GM23248 (cell line): ENCODE results near the gene EXD3. TPM values are rescaled to one million over a fixed set of nuclear protein-coding genes. Genes with fewer than 3 reads are reported as not detected.

Experiments
- DNase-seq: peaks from one replicate; pipeline ENCODE4 v3.0.0-alpha.2; 2015
- H2AFZ ChIP-seq: fragments of 200-600 bp; sonication (generic); 2 replicates; pipeline ENCODE4 v1.6.1; 2016; ENCODE audit warnings: antibody characterized with exemption
- H3F3A ChIP-seq: fragments of 200-600 bp; sonication (generic); 2 replicates; pipeline ENCODE4 v1.6.1; 2016; ENCODE audit warnings: mild to moderate bottlenecking, antibody characterized with exemption, mixed run types; ENCODE audit not compliant: insufficient read depth
- H3K27ac ChIP-seq: fragments of 200-600 bp; sonication (generic); 2 replicates; pipeline ENCODE4 v1.5.1; 2016; ENCODE audit warnings: mild to moderate bottlenecking
- H3K27me3 ChIP-seq: fragments of 200-600 bp; sonication (generic); replicated peaks from 2 replicates; pipeline ENCODE4 v1.6.1; 2016; ENCODE audit warnings: mild to moderate bottlenecking; ENCODE audit not compliant: insufficient read depth
- H3K36me3 ChIP-seq: fragments of 200-600 bp; sonication (generic); 2 replicates; pipeline ENCODE4 v1.6.1; 2016; ENCODE audit warnings: low read depth, mild to moderate bottlenecking
- H3K4me1 ChIP-seq: fragments of 200-600 bp; sonication (generic); 2 replicates; pipeline ENCODE4 v1.6.1; 2016; ENCODE audit warnings: mild to moderate bottlenecking; ENCODE audit not compliant: insufficient read depth
- H3K4me2 ChIP-seq: fragments of 200-600 bp; sonication (generic); one replicate; pipeline ENCODE4 v1.6.1; 2016; ENCODE audit warnings: mild to moderate bottlenecking; ENCODE audit not compliant: unreplicated experiment
- H3K4me3 ChIP-seq: fragments of 200-600 bp; sonication (generic); 2 replicates; pipeline ENCODE4 v1.5.1; 2016; ENCODE audit warnings: mild to moderate bottlenecking
- H3K79me2 ChIP-seq: fragments of 200-600 bp; sonication (generic); 2 replicates; pipeline ENCODE4 v1.6.1; 2016; ENCODE audit warnings: mild to moderate bottlenecking; ENCODE audit not compliant: insufficient read depth
- H3K9ac ChIP-seq: fragments of 200-600 bp; sonication (generic); 2 replicates; pipeline ENCODE4 v1.6.1; 2016; ENCODE audit warnings: mild to moderate bottlenecking
- H3K9me2 ChIP-seq: fragments of 200-600 bp; sonication (generic); 2 replicates; pipeline ENCODE4 v1.6.1; 2016; ENCODE audit warnings: mixed run types, mild to moderate bottlenecking, moderate library complexity; ENCODE audit not compliant: insufficient read depth
- H3K9me3 ChIP-seq: fragments of 200-600 bp; sonication (generic); one replicate; pipeline ENCODE4 v1.6.1; 2017; ENCODE audit warnings: low read depth
- H4K20me1 ChIP-seq: fragments of 200-600 bp; sonication (generic); 2 replicates; pipeline ENCODE4 v1.6.0; 2016; ENCODE audit not compliant: insufficient read depth
- EZH2 ChIP-seq: fragments of 200-600 bp; sonication (generic); IDR thresholded peaks from 2 replicates; pipeline ENCODE4 v1.6.1; 2018; ENCODE audit warnings: antibody characterized with exemption, mild to moderate bottlenecking; ENCODE audit not compliant: insufficient read depth, poor library complexity, severe bottlenecking
- EZH2phosphoT487 ChIP-seq: fragments of 200-600 bp; sonication (generic); IDR thresholded peaks from 2 replicates; pipeline ENCODE4 v1.6.1; 2018; ENCODE audit warnings: antibody characterized with exemption, moderate library complexity, mild to moderate bottlenecking, low read depth; ENCODE audit not compliant: insufficient read depth
- WGBS, 2 experiments: methylation state at CpG; one replicate each; pipeline ENCODE4 v1.1.6; 2015 to 2017; ENCODE audit warnings: low lambda C conversion rate in 2 of 2, low coverage in 1 of 2; ENCODE audit errors: missing lambda C conversion rate in 2 of 2; 5-methylcytosine and 5-hydroxymethylcytosine counted together
- in situ Hi-C: fragments of 300-500 bp; cut with MboI; formaldehyde crosslinking; loops from 2 replicates; pipeline ENCODE4 v1.15.0; 2020
- polyA plus RNA-seq: library from polyadenylated mRNA; unstranded; fragments of >200 nt; fragmentation: Nextera tagmentation; extraction: Ambion mirVana; gene quantifications from 2 replicates; pipeline ENCODE4 v1.2.1, GENCODE V29; 2016
- total RNA-seq: library from RNA; depleted of rRNA; stranded (reverse); fragments of >200 nt; shearing (Covaris generic); gene quantifications from 2 replicates; pipeline ENCODE4 v1.2.3, GENCODE V29; 2014

Gene EXD3
- total and polyA plus RNA-seq, 2 experiments from 2014 or later, result 10.1 to 11.6 TPM

- no peaks in the 10 kb centered on the region for H3K27me3 ChIP-seq
- no peaks in the 10 kb centered on the region for H3K9me3 ChIP-seq
- no peak overlapping the region for H3K4me2 ChIP-seq
- in situ Hi-C loops, result no loop called here
- no peak overlapping the region for H3K4me3 ChIP-seq
- WGBS, 2 experiments, result 76 to 85% methylated on average over 13 to 27 of the region's 27 CpGs
- no peak overlapping the region for H3K27ac ChIP-seq
- H3F3A ChIP-seq, result no peaks in the 10 kb centered on the region
- no peak for DNase-seq
- no peaks in the 10 kb centered on the region for H4K20me1 ChIP-seq
- no peaks in the 10 kb centered on the region for H3K4me1 ChIP-seq
- H3K79me2 ChIP-seq, result no peaks in the 10 kb centered on the region
- no peak overlapping the region for H3K9ac ChIP-seq
- no peak for TF ChIP-seq EZH2
- TF ChIP-seq EZH2phosphoT487, result no peak
- H3K9me2 ChIP-seq, result no peaks in the 10 kb centered on the region
- H2AFZ ChIP-seq, result no peak overlapping the region
- no peaks in the 10 kb centered on the region for H3K36me3 ChIP-seq
Observed at GRCh38 chr9:137383081-137383783, 39.7 kb downstream of the EXD3 start.

GRCh38 chr9:137382444-137383080 is 40.4 kb downstream of the EXD3 start:
- Histone ChIP-seq H3K27me3 (no peaks in the 10 kb centered on the region), H3K9me2 (no peaks in the 10 kb centered on the region), H3K4me3 (no peak overlapping the region), H3K36me3 (no peaks in the 10 kb centered on the region), H3K9ac (no peak overlapping the region), H3K27ac (no peak overlapping the region), H4K20me1 (no peaks in the 10 kb centered on the region), H3K4me2 (no peak overlapping the region), H3K79me2 (no peaks in the 10 kb centered on the region), H3F3A (no peaks in the 10 kb centered on the region), H3K4me1 (no peaks in the 10 kb centered on the region), H3K9me3 (no peaks in the 10 kb centered on the region), H2AFZ (no peak overlapping the region)
- DNase-seq, result no peak
- in situ Hi-C loops, result no loop called here
- 83% methylated on average over 11 to 23 of the region's 25 CpGs for WGBS, 2 experiments
- TF ChIP-seq EZH2 (no peak), EZH2phosphoT487 (no peak)

- 87 to 88% methylated on average over 18 to 53 of the region's 53 CpGs for whole genome bisulfite sequencing, 2 experiments
- in situ Hi-C loops, result no loop called here
- Histone ChIP-seq H4K20me1 (no peaks in the 10 kb centered on the region), H3K4me2 (no peak overlapping the region), H3K9ac (no peak overlapping the region), H3K4me1 (no peaks in the 10 kb centered on the region), H3K9me2 (no peaks in the 10 kb centered on the region), H3K4me3 (no peak overlapping the region), H3F3A (no peaks in the 10 kb centered on the region), H3K27me3 (no peaks in the 10 kb centered on the region), H3K9me3 (no peaks in the 10 kb centered on the region), H2AFZ (no peak overlapping the region), H3K27ac (no peak overlapping the region), H3K79me2 (no peaks in the 10 kb centered on the region), H3K36me3 (no peaks in the 10 kb centered on the region)
- no peak for DNase-seq
- no peak for TF ChIP-seq EZH2
- TF ChIP-seq EZH2phosphoT487, result no peak
Observed at GRCh38 chr9:137381501-137382443, 41.2 kb downstream of the EXD3 start.

GRCh38 chr9:137380606-137381005 is 42.4 kb downstream of the EXD3 start:
- no peaks in the 10 kb centered on the region for H3K79me2 ChIP-seq
- DNase-seq, result no peak
- no peak overlapping the region for H3K4me2 ChIP-seq
- no peak for TF ChIP-seq EZH2phosphoT487
- TF ChIP-seq EZH2, result no peak
- no peak overlapping the region for H3K4me3 ChIP-seq
- no peaks in the 10 kb centered on the region for H3K9me3 ChIP-seq
- no peaks in the 10 kb centered on the region for H3K27me3 ChIP-seq
- WGBS, 2 experiments, result 60 to 62% methylated on average over 7 of the region's 7 CpGs
- no peak overlapping the region for H2AFZ ChIP-seq
- no peak overlapping the region for H3K27ac ChIP-seq
- no peaks in the 10 kb centered on the region for H4K20me1 ChIP-seq
- no peaks in the 10 kb centered on the region for H3K36me3 ChIP-seq
- in situ Hi-C loops, result no loop called here
- no peaks in the 10 kb centered on the region for H3K9me2 ChIP-seq
- no peak overlapping the region for H3K9ac ChIP-seq
- H3K4me1 ChIP-seq, result no peaks in the 10 kb centered on the region
- H3F3A ChIP-seq, result no peaks in the 10 kb centered on the region
